OCI-LY3 (cell line): ENCODE measurements around the gene ZMIZ1.

Experiments used
- H2AFZ ChIP-seq: fragments of 200-600, 300-600 bp; shearing (Covaris generic); 2 replicates; pipeline ENCODE4 v1.6.0; 2014; ENCODE audit warnings: antibody characterized with exemption, low read depth, low read length
- H3K27ac ChIP-seq: fragments of 200-600, 300-600 bp; sonication (generic); 2 replicates; pipeline ENCODE4 v1.5.1; 2014; ENCODE audit warnings: mild to moderate bottlenecking, low read length, moderate library complexity, mixed read lengths
- H3K27me3 ChIP-seq: fragments of 200-600, 300-600 bp; sonication (generic); 2 replicates; pipeline ENCODE4 v1.6.1; 2014; ENCODE audit warnings: low read depth, low read length, mixed read lengths
- H3K36me3 ChIP-seq: fragments of 200-600, 300-600 bp; sonication (generic); replicated peaks from 2 replicates; pipeline ENCODE3; 2014; ENCODE audit warnings: low read depth, low read length, mixed read lengths
- H3K4me1 ChIP-seq: fragments of 300-600, 200-600 bp; sonication (generic); 2 replicates; pipeline ENCODE4 v1.6.1; 2014; ENCODE audit warnings: low read length, mixed read lengths
- H3K4me2 ChIP-seq: fragments of 200-600, 300-600 bp; sonication (generic); 2 replicates; pipeline ENCODE4 v1.6.1; 2014; ENCODE audit warnings: low read length, mixed read lengths
- H3K4me3 ChIP-seq: fragments of 300-600, 200-600 bp; sonication (generic); 2 replicates; pipeline ENCODE4 v1.5.1; 2014; ENCODE audit warnings: antibody characterized with exemption, mild to moderate bottlenecking, low read length, moderate library complexity
- H3K79me2 ChIP-seq: fragments of 300-600, 200-600 bp; shearing (Covaris generic); 2 replicates; pipeline ENCODE4 v1.6.1; 2014; ENCODE audit warnings: mild to moderate bottlenecking, low read length, mixed read lengths
- H3K9ac ChIP-seq: fragments of 300-600, 200-600 bp; shearing (Covaris generic); 2 replicates; pipeline ENCODE4 v1.6.0; 2014; ENCODE audit warnings: mild to moderate bottlenecking, low read length, moderate library complexity
- H3K9me3 ChIP-seq: fragments of 200-600, 300-600 bp; shearing (Covaris generic); 2 replicates; pipeline ENCODE4 v1.6.1; 2014; ENCODE audit warnings: low read length, mixed read lengths; ENCODE audit not compliant: insufficient read depth
- H4K20me1 ChIP-seq: fragments of 200-600, 300-600 bp; sonication (generic); 2 replicates; pipeline ENCODE4 v1.6.1; 2016; ENCODE audit warnings: low read length, mixed read lengths; ENCODE audit not compliant: insufficient read depth
- CTCF ChIP-seq: fragments of 200-600, 300-600 bp; sonication (generic); IDR thresholded peaks from 2 replicates; pipeline ENCODE4 v1.5.1; 2014; ENCODE audit warnings: antibody characterized with exemption, low read length, low read depth
- EZH2phosphoT487 ChIP-seq: fragments of 200-600 bp; shearing (Covaris generic); IDR thresholded peaks from 2 replicates; pipeline ENCODE4 v1.6.1; 2018; ENCODE audit warnings: antibody characterized with exemption, mixed run types, low read depth

Gene ZMIZ1

GRCh38 chr10:79345241-79346011, 276.7 kb downstream of the ZMIZ1 start:
- no peak overlapping the region for H3K4me3 ChIP-seq
- TF ChIP-seq EZH2phosphoT487 (no peak), CTCF (no peak)

GRCh38 chr10:79346012-79346340, 277.2 kb downstream of the ZMIZ1 start:
- Histone ChIP-seq H2AFZ (no peak overlapping the region), H3K4me2 (no peak overlapping the region), H3K4me1 (peaks cover 16% of the 10 kb centered on the region), H3K36me3 (peaks cover 22% of the 10 kb centered on the region), H3K27ac (no peak overlapping the region), H3K9ac (no peak overlapping the region), H3K9me3 (no peaks in the 10 kb centered on the region), H4K20me1 (peaks cover 27% of the 10 kb centered on the region), H3K79me2 (peaks cover 36% of the 10 kb centered on the region), H3K4me3 (no peak overlapping the region), H3K27me3 (no peaks in the 10 kb centered on the region)
- no peak for TF ChIP-seq EZH2phosphoT487
- TF ChIP-seq CTCF, result no peak

More at GRCh38 chr10:79345241-79346011, 276.7 kb downstream of the ZMIZ1 start:
- peaks cover 23% of the 10 kb centered on the region for H4K20me1 ChIP-seq
- no peaks in the 10 kb centered on the region for H3K27me3 ChIP-seq
- no peak overlapping the region for H3K4me2 ChIP-seq
- peaks cover 16% of the 10 kb centered on the region for H3K4me1 ChIP-seq
- H3K9ac ChIP-seq, result no peak overlapping the region
- no peak overlapping the region for H3K27ac ChIP-seq
- no peak overlapping the region for H2AFZ ChIP-seq
- peaks cover 31% of the 10 kb centered on the region for H3K79me2 ChIP-seq
- H3K36me3 ChIP-seq, result peaks cover 21% of the 10 kb centered on the region
- no peaks in the 10 kb centered on the region for H3K9me3 ChIP-seq

DNA sequence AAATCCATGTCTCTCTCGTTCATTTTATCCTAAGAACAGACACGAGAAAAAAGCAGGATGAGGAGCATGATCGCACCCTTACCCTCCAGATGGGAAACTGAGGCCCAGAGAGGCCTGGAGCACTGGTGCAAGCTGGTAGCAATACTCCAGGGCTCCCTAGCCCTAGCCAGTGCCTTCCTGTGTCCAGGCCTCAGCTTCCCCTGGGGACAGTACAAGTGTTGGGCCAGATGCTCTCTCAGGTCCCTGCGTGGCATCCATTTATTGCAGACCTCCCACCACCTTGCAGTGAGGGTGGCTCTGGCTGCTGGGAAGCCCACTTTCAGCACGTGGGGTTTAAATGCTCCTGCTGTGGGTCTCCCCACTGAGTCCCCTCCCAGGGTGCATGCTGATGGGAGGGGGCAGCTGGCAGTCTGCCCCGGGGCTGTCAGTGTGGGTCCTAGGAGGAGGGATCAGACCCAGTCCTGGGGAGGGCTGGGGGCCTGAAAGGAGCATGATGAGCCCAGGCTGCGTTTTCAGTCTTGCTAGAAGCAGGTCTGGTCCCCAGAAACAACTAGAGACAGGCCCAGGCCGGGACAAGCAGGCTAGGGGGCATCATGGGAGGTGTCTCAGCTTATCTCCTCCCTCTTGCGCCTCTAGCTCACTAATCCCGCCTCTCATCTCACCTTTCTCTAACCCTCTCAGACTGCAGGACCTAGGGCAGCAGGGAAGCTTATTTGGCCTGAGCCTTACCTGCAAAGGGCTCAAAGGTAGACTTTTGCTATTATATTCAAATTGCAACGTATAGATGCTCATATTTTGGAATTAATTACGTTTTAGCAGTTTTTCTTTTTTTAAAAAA, 277.8 kb downstream of the ZMIZ1 start:
- peak overlapping the region; percentile 99 for H3K4me3 ChIP-seq
- H3K36me3 ChIP-seq, result peaks cover 22% of the 10 kb centered on the region
- peak overlapping the region; percentile 73 for H2AFZ ChIP-seq
- no peaks in the 10 kb centered on the region for H3K27me3 ChIP-seq
- no peak overlapping the region for H3K27ac ChIP-seq
- TF ChIP-seq CTCF, result no peak
- no peak for TF ChIP-seq EZH2phosphoT487
- peaks cover 16% of the 10 kb centered on the region for H3K4me1 ChIP-seq
- H3K4me2 ChIP-seq, result peak overlapping the region; percentile 90
- H3K79me2 ChIP-seq, result peaks cover 36% of the 10 kb centered on the region
- H3K9me3 ChIP-seq, result no peaks in the 10 kb centered on the region
- peak overlapping the region; percentile 99 for H3K9ac ChIP-seq
- peaks cover 31% of the 10 kb centered on the region for H4K20me1 ChIP-seq

- Histone ChIP-seq H4K20me1 (peaks cover 37% of the 10 kb centered on the region), H2AFZ (peak within 1 kb of the TSS; percentile 73), H3K4me2 (peak within 1 kb of the TSS; percentile 90), H3K4me3 (peak within 1 kb of the TSS; percentile 99), H3K36me3 (peaks cover 26% of the 10 kb centered on the region), H3K9ac (peak within 1 kb of the TSS; percentile 99), H3K79me2 (peaks cover 36% of the 10 kb centered on the region), H3K27me3 (no peaks in the 10 kb centered on the region), H3K9me3 (no peaks in the 10 kb centered on the region), H3K27ac (peak within 1 kb of the TSS; percentile 80), H3K4me1 (peaks cover 16% of the 10 kb centered on the region)
- TF ChIP-seq EZH2phosphoT487 (no peak), CTCF (peak; percentile 68)
These were observed 278.6 kb downstream of the ZMIZ1 start, which contains the start of gene PPIF for GRCh38 chr10:79347226-79347893. TSS of gene PPIF (plus strand) at chr10:79347469. CDS start at chr10:79347549, 80 bp downstream.
